Uterus (tissue), 2 donors: ENCODE measurements around the gene IFI16.

Experiments used
- POLR2A ChIP-seq, 2 donors: fragments of 450-650 bp; IDR thresholded peaks; one replicate each; pipeline ENCODE4 v1.6.1; 2016; ENCODE audit warnings: antibody characterized with exemption in 2 of 2, mild to moderate bottlenecking in 1 of 2, moderate library complexity in 1 of 2
- TF ChIP-seq, protein P1 (sequence below), 4 experiments: fragments of 200-600 bp in 2 of 4; fragments of 450-650 bp in 2 of 4; sonication (generic) in 2 of 4; IDR thresholded peaks; one replicate each; pipeline ENCODE4 v1.5.1; 2016 to 2019; ENCODE audit warnings: antibody characterized with exemption in 4 of 4, mild to moderate bottlenecking in 2 of 4, moderate library complexity in 1 of 4

DNA sequence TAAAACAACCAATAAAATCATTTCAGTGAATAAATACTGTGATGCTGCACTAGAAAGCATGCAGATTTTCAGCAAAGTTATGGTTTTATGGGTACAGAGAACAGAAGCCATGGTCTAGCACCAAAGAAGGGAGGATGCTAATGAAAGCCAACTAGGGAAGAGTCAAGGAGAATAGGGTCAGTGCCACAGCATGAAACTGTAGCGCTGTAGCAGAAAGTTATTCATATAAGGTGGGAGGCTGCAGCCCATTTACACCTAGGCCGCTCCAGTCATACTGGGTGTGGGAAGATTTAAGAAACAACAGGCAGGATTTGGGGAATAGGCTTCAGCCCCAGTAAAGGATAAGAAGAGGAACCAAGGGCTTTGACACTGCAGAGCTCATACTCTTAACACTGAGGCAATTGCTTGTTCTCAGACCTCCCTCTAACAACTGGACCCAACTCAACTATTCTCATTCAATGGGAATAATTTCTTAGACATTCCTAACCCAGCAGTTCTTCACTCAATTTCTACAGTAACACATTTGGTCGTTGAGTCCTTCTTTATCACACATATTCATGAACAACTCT is 4.4 kb downstream of the IFI16 start:
- TF ChIP-seq POLR2A (IDR thresholded peaks at IDR 0.05) = no peak
- TF ChIP-seq, protein P1, sequence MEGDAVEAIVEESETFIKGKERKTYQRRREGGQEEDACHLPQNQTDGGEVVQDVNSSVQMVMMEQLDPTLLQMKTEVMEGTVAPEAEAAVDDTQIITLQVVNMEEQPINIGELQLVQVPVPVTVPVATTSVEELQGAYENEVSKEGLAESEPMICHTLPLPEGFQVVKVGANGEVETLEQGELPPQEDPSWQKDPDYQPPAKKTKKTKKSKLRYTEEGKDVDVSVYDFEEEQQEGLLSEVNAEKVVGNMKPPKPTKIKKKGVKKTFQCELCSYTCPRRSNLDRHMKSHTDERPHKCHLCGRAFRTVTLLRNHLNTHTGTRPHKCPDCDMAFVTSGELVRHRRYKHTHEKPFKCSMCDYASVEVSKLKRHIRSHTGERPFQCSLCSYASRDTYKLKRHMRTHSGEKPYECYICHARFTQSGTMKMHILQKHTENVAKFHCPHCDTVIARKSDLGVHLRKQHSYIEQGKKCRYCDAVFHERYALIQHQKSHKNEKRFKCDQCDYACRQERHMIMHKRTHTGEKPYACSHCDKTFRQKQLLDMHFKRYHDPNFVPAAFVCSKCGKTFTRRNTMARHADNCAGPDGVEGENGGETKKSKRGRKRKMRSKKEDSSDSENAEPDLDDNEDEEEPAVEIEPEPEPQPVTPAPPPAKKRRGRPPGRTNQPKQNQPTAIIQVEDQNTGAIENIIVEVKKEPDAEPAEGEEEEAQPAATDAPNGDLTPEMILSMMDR (IDR thresholded peaks at IDR 0.05) = no peak
